Naive B cell (primary cell): Measurements from ENCODE around the gene SYNC. TPM values are rescaled to one million over a fixed set of nuclear protein-coding genes. Genes with fewer than 3 reads are reported as not detected.
"Not testable (repeated sequence)": the region's sequence is repeated elsewhere in the genome, so short reads cannot be mapped to it uniquely, and the experiment has no call there.

ENCODE experiments used
- ATAC-seq, 2 donors: fragments of 150-1000 bp; cut with Tn5 transposase; 2 replicates each; pipeline ENCODE4 v1.10.0; 2021; ENCODE audit warnings: low read depth in 2 of 2, mild to moderate bottlenecking in 2 of 2, moderate library complexity in 2 of 2
- DNase-seq: peaks from one replicate; pipeline ENCODE4 v3.0.0; 2022
- H3K27ac Mint-ChIP-seq, 6 donors: one replicate each; pipeline ENCODE4 v1.8.0; 2020 to 2022; ENCODE audit warnings: mild to moderate bottlenecking in 6 of 6, mixed read lengths in 6 of 6, moderate library complexity in 5 of 6, inconsistent platforms in 2 of 6
- H3K27me3 Mint-ChIP-seq, 3 donors: one replicate each; pipeline ENCODE4 v1.8.0; 2021 to 2022; ENCODE audit warnings: mixed read lengths in 3 of 3, mild to moderate bottlenecking in 1 of 3
- H3K36me3 Mint-ChIP-seq, 2 donors: one replicate each; pipeline ENCODE4 v1.8.0; 2020 to 2022; ENCODE audit warnings: mixed read lengths in 2 of 2, inconsistent platforms in 1 of 2, mild to moderate bottlenecking in 1 of 2
- H3K4me1 Mint-ChIP-seq, 3 donors: one replicate each; pipeline ENCODE4 v1.8.0; 2020 to 2022; ENCODE audit warnings: mixed read lengths in 3 of 3, inconsistent platforms in 1 of 3, mild to moderate bottlenecking in 1 of 3, moderate library complexity in 1 of 3
- H3K4me3 Mint-ChIP-seq, 8 donors: one replicate each; pipeline ENCODE4 v1.8.0; 2020 to 2022; ENCODE audit warnings: mild to moderate bottlenecking in 8 of 8, mixed read lengths in 8 of 8, moderate library complexity in 8 of 8, inconsistent platforms in 2 of 8
- H3K9me3 Mint-ChIP-seq, 7 donors: one replicate each; pipeline ENCODE4 v1.8.0; 2020 to 2022; ENCODE audit warnings: mixed read lengths in 7 of 7, mild to moderate bottlenecking in 5 of 7, inconsistent platforms in 2 of 7, moderate library complexity in 1 of 7
- polyA plus RNA-seq, 6 donors: library from polyadenylated mRNA; unstranded; fragments of 300-500 nt; fragmentation: Illumina TruSeq; gene quantifications; one replicate each; pipeline ENCODE4 v1.2.3, GENCODE V29; 2021; ENCODE audit warnings: low read depth in 6 of 6

SYNC gene
- polyA plus RNA-seq, 6 donors from 2014 or later: not detected

DNA sequence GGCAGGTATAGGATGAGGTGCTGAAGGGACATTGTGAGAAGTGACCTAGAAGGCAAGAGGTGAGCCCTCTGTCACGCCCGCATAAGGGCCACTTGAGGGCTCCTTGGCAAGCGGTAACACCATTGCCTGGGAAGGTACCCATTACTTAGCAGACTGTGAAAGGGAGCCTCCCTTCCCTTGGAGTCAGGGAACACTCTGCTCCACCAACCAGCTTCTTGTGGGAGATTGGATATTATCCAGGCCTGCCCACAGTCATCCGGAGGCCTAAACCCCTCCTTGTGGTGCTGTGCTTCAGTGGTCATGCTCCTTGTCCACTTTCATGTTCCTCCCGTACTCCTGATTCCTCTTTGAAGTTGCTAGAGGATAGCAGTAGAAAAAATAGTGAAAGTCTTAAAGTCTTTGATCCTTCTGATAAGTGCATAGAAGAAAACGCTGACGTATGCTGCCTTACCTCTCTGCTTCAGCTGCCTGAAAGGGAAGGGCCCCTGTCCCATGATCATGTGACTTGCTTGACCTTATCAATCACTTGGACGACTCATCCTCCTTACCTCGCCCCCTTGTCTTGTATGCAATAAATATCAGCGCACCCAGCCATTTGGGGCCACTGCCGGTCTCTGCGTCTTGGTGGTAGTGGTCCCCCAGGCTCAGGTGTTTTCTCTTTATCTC, 35.5 kb downstream of the SYNC start:
- no peak overlapping the region for H3K4me3 Mint-ChIP-seq
- DNase-seq (no peak), ATAC-seq (no peak)
- peaks cover 15 to 23% of the 10 kb centered on the region in 2 donors for H3K36me3 Mint-ChIP-seq
- H3K4me1 Mint-ChIP-seq: peaks cover 4 to 6% (median 5%) of the 10 kb centered on the region in 3 donors
- H3K27me3 Mint-ChIP-seq: no peaks in the 10 kb centered on the region
- H3K9me3 Mint-ChIP-seq: no peaks in the 10 kb centered on the region
- no peak overlapping the region for H3K27ac Mint-ChIP-seq

DNA sequence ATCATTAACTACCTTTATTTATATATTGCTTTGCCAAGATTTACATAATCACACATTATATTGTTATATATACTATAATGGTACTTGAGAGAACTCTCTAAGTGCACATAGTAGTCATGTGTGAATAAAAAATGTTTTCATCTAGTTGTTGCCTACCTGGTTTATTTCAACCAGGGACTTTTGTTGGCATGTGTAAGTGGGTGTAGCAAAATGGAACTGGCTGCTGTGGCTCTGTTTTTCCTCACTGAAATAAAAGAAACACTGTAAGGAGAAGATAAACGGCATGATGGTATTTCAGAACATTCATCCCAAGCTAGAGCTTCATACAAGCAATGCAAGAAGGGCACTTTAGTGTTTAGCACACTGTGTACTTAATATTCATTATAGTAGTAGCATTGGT, 36.7 kb downstream of the SYNC start:
- Mint-ChIP-seq H3K4me1 (peaks cover 5 to 16% (median 12%) of the 10 kb centered on the region in 3 donors), H3K4me3 (no peak overlapping the region), H3K36me3 (peaks cover 11 to 18% of the 10 kb centered on the region in 2 donors), H3K27ac (no peak overlapping the region), H3K27me3 (no peaks in the 10 kb centered on the region), H3K9me3 (no peaks in the 10 kb centered on the region)
- ATAC-seq (no peak), DNase-seq (no peak)

DNA sequence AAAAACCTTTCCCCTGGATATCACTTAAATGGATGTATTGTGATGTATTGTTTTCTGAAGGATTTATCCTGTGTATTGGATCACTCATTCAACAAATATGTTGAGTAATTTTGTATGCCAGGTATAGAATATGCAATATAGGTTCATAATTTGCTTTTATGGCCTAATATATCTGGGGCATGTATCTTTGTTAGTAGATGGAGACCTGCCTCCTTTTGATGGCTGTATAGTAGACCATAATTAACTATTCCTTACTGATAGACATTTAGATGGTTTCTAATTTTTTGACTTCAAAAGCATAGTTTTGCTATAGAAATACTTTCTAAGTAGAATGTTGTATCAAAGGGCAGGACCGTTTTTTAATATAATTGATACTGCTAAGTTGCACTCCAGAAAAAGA, 43.0 kb downstream of the SYNC start:
- DNase-seq (no peak), ATAC-seq (no peak)
- H3K27ac Mint-ChIP-seq: peak overlapping the region in 1 of 6 donors; percentile 21
- H3K9me3 Mint-ChIP-seq: no peaks in the 10 kb centered on the region
- no peak overlapping the region for H3K4me3 Mint-ChIP-seq
- H3K4me1 Mint-ChIP-seq: peaks cover 10 to 35% (median 32%) of the 10 kb centered on the region in 3 donors
- no peaks in the 10 kb centered on the region for H3K27me3 Mint-ChIP-seq
- H3K36me3 Mint-ChIP-seq: peaks cover 29 to 35% of the 10 kb centered on the region in 2 donors

GRCh38 chr1:32652244-32652962, 50.2 kb downstream of the SYNC start:
- peaks cover 31 to 67% (median 60%) of the 10 kb centered on the region in 3 donors for H3K4me1 Mint-ChIP-seq
- peak overlapping the region; percentile 87 to 99 (median 96) for H3K4me3 Mint-ChIP-seq
- H3K27ac Mint-ChIP-seq: peak overlapping the region; percentile 94 to 100 (median 99)
- no peaks in the 10 kb centered on the region for H3K27me3 Mint-ChIP-seq
- DNase-seq: no peak
- no peaks in the 10 kb centered on the region for H3K9me3 Mint-ChIP-seq
- peaks cover 12 to 14% of the 10 kb centered on the region in 2 donors for H3K36me3 Mint-ChIP-seq
- ATAC-seq: no peak

DNA sequence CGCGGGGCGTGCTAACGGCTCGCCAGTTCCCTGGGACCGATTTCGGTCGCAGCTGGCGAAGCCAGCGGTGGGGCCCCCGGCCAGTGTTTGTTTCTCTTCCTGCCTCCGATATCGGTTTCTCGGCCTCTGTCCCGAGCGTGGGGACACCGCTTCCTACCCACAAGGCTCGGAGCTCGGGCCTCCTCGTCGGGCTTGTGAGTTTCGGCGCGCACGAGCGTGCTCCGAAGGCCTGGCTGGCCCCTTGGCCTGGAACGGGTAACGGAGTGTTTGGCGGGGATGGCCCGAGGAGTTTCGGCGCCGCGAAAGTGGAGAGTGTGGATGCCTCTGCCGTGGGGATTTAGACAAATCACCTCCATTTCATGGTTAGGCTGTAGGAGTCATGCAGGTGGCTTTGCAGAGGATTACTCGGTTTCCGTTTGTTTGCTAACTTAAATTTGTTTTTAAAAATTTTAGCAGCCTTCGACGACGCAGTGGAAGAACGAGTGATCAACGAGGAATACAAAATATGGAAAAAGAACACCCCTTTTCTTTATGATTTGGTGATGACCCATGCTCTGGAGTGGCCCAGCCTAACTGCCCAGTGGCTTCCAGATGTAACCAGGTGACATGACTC, 51.0 kb downstream of the SYNC start:
- Mint-ChIP-seq H3K36me3 (peaks cover 8 to 10% of the 10 kb centered on the region in 2 donors), H3K4me1 (peaks cover 28 to 65% (median 56%) of the 10 kb centered on the region in 3 donors), H3K27me3 (no peaks in the 10 kb centered on the region), H3K9me3 (no peaks in the 10 kb centered on the region), H3K4me3 (peak overlapping the region; percentile 87 to 99 (median 96)), H3K27ac (peak overlapping the region; percentile 94 to 100 (median 99))
- ATAC-seq (no peak), DNase-seq (no peak)

DNA sequence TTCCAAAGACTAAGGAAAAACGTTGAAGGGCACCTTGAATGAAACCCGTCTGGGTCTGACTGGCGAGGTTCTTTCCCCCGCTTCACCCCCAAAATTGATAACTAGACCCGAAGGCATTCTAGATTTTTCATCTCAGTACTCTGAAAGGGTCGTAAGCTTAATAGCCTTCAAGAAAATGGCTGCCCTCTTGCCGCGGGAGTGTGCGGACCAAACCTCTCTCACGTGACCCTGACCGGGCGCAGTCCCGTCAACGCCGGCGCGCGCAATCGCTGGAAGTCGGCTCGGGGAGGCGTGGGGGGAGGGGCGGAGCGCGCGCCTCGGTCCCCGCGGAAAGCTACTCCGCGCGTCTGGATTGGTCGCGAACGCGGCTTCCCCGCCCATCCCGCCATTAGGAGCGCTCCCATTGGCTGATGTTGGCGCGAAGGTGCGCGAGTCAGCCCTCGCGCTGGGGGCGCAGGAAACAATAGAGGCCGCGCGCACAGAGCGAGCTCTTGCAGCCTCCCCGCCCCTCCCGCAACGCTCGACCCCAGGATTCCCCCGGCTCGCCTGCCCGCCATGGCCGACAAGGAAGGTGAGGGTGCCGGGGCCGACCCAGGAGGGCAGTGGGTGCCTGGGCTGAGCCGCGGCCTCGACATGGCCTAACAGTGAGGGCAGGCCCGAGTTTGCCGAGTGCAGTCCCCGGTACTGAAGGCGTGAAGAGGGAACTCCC, 51.7 kb downstream of the SYNC start, which contains the start of gene RBBP4:
TSS of gene RBBP4 (plus strand) at position 457 of the 709 bp plus-strand sequence. CDS start at position 556, 99 bp downstream.
- peak within 1 kb of the TSS; percentile 87 to 99 (median 96) for H3K4me3 Mint-ChIP-seq
- DNase-seq (peak; percentile 99), ATAC-seq (peak; percentile 77 to 79)
- H3K9me3 Mint-ChIP-seq: no peaks in the 10 kb centered on the region
- no peaks in the 10 kb centered on the region for H3K27me3 Mint-ChIP-seq
- peaks cover 8 to 9% of the 10 kb centered on the region in 2 donors for H3K36me3 Mint-ChIP-seq
- H3K4me1 Mint-ChIP-seq: peaks cover 28 to 63% (median 55%) of the 10 kb centered on the region in 3 donors
- H3K27ac Mint-ChIP-seq: peak within 1 kb of the TSS; percentile 97 to 100 (median 99)

GRCh38 chr1:32650248-32650751, 52.3 kb downstream of the SYNC start, which contains the start of gene ZBTB8OS:
Gene ZBTB8OS (minus strand): TSS chr1:32650550. CDS start chr1:32650529, 21 bp downstream.
- ATAC-seq (peak; percentile 72), DNase-seq (peak; percentile 89)
- no peaks in the 10 kb centered on the region for H3K27me3 Mint-ChIP-seq
- H3K36me3 Mint-ChIP-seq: peaks cover 2 to 3% of the 10 kb centered on the region in 2 donors
- peak within 1 kb of the TSS; percentile 87 to 99 (median 96) for H3K4me3 Mint-ChIP-seq
- H3K27ac Mint-ChIP-seq: peak within 1 kb of the TSS; percentile 97 to 100 (median 99)
- H3K4me1 Mint-ChIP-seq: peaks cover 23 to 64% (median 49%) of the 10 kb centered on the region in 3 donors
- no peaks in the 10 kb centered on the region for H3K9me3 Mint-ChIP-seq

DNA sequence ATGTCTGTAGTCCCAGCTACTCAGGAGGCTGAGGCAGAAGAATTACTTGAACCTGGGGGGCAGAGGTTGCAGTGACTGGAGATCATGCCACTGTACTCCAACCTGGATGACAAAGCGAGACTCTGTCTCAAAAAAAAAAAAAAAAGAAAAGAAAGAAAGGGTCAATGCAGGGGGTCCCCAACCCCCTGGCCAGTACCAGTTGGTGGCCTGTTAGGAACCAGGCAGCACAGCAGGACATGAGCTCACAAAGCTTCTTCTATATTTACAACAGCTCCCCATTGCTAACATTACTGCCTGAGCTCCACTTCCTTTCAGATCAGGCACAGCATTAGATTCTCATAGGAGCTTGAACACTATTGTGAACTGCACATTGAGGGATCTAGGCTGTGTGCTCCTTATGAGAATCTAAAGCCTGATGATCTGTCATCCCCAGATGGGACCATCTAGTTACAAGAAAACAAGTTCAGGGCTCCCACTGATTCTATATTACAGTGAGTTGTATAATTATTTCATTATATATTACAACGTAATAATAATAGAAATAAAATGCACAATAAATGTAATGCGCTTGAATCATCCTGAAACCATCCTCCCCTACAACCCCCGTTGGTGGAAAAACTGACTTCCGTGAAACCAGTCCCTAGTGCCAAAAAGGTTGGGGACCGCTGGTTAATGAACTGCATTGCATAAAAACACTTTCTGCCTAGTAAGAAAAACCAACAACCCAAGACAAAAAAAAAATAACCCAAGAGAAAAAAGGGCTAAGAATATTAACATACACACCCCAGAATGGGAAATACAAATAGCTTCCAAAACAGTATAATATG, 55.0 kb downstream of the SYNC start:
- H3K4me1 Mint-ChIP-seq: peaks cover 17 to 52% (median 31%) of the 10 kb centered on the region in 3 donors

GRCh38 chr1:32644426-32644825, 58.1 kb downstream of the SYNC start:
- ATAC-seq (no peak), DNase-seq (no peak)
- peak overlapping the region in 1 of 8 donors; percentile 70 for H3K4me3 Mint-ChIP-seq
- H3K36me3 Mint-ChIP-seq: no peaks in the 10 kb centered on the region
- no peaks in the 10 kb centered on the region for H3K9me3 Mint-ChIP-seq
- no peaks in the 10 kb centered on the region for H3K27me3 Mint-ChIP-seq
- H3K4me1 Mint-ChIP-seq: peaks cover 12 to 29% (median 19%) of the 10 kb centered on the region in 3 donors
- no peak overlapping the region for H3K27ac Mint-ChIP-seq

More for the DNA sequence above, 55.0 kb downstream of the SYNC start:
- peak overlapping the region in 5 of 8 donors; percentile 31 to 92 (median 58) for H3K4me3 Mint-ChIP-seq
- H3K27ac Mint-ChIP-seq: peak overlapping the region in 4 of 6 donors; percentile 8 to 97 (median 69)
- H3K36me3 Mint-ChIP-seq: no peaks in the 10 kb centered on the region
- no peaks in the 10 kb centered on the region for H3K27me3 Mint-ChIP-seq
- DNase-seq (no peak), ATAC-seq (no peak)
- H3K9me3 Mint-ChIP-seq: no peaks in the 10 kb centered on the region

DNA sequence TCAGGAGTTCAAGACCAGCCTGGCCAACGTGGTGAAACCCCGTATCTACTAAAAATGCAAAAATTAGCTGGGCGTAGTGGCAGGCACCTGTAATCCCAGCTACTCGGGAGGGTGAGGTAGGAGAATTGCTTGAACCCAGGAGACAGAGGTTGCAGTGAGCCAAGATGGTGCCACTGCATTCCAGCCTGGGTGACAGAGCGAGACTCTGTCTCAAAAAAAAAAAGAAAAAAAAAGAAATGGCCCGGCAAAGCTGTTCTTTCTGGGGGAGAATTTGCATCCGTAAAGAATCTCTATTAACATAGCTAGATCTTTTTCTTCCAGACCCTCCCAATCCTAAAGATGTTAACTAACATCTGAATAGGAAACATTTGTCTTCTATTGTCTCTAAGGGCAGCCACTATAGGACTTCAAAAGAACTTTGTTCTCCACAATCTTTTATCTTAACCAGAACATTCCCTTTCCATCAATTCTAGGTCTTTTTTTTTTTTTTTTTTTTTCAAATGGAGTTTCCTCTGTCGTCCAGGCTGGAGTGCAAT, 60.2 kb downstream of the SYNC start:
- ATAC-seq, H3K36me3 Mint-ChIP-seq, H3K27me3 Mint-ChIP-seq, H3K27ac Mint-ChIP-seq, H3K9me3 Mint-ChIP-seq, DNase-seq, H3K4me3 Mint-ChIP-seq: not testable (repeated sequence)
- H3K4me1 Mint-ChIP-seq: peaks cover 2 to 12% (median 3%) of the 10 kb centered on the region in 3 donors

DNA sequence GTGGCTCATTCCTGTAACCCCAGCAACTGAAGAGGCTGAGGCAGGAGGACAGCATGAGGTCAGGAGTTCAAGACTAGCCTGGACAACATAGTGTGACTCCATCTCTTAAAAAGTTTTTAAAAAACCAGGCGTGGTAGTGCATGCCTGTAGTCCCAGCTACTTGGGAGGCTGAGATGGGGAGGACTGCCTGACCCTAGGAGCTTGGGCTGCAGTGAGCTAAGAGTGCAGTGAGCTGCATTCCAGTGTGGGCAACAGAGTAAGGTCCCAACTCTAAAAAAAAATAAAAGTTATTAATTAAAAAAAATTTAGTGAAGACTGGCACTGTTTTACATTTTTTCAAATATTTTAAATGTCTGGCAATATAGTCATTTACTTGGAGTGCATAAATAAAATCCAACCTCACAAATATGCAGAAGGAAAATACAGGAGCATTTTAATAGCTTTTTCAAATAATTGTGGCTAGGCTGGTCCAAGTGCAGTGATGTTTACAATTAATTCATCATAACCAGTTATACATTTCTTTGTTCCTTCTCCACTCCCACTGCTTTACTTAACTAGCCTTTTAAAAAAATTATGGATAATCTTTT, 63.0 kb downstream of the SYNC start:
- Mint-ChIP-seq H3K4me1 (peaks cover 0 to 5% (median 3%) of the 10 kb centered on the region in 3 donors), H3K9me3 (no peaks in the 10 kb centered on the region), H3K36me3 (no peaks in the 10 kb centered on the region), H3K27me3 (no peaks in the 10 kb centered on the region), H3K4me3 (no peak overlapping the region), H3K27ac (no peak overlapping the region)
- no peak for ATAC-seq
- no peak for DNase-seq
